Mesendoderm (in vitro differentiated cells): ENCODE measurements around the gene BAIAP2L1.

Source experiments
- DNase-seq: peaks from one replicate; pipeline ENCODE4 v3.0.0; 2013
- H2AK5ac ChIP-seq: 2 replicates; pipeline ENCODE4 v1.6.1; 2013; ENCODE audit warnings: low read length, inconsistent platforms
- H2BK120ac ChIP-seq: 2 replicates; pipeline ENCODE4 v1.6.1; 2013; ENCODE audit warnings: low read depth, mild to moderate bottlenecking, low read length, moderate library complexity, mixed read lengths
- H2BK15ac ChIP-seq: replicated peaks from 2 replicates; pipeline ENCODE4 v1.6.1; 2013; ENCODE audit warnings: low read depth, mild to moderate bottlenecking, moderate library complexity
- H2BK5ac ChIP-seq: 2 replicates; pipeline ENCODE4 v1.6.1; 2013; ENCODE audit warnings: low read length, inconsistent platforms
- H3K18ac ChIP-seq: 2 replicates; pipeline ENCODE4 v1.6.1; 2013; ENCODE audit warnings: mild to moderate bottlenecking, low read length, mixed read lengths
- H3K23ac ChIP-seq: one replicate; pipeline ENCODE4 v1.6.1; 2013; ENCODE audit warnings: low read length
- H3K27ac ChIP-seq: 2 replicates; pipeline ENCODE4 v1.5.1; 2013; ENCODE audit warnings: low read depth, mild to moderate bottlenecking, inconsistent platforms, low read length, moderate library complexity
- H3K27me3 ChIP-seq: 2 replicates; pipeline ENCODE4 v1.6.1; 2013; ENCODE audit warnings: low read length, control low read depth, mild to moderate bottlenecking, inconsistent platforms; ENCODE audit not compliant: insufficient read depth, poor library complexity
- H3K36me3 ChIP-seq: 2 replicates; pipeline ENCODE4 v1.6.1; 2013; ENCODE audit warnings: low read length, inconsistent platforms; ENCODE audit not compliant: control insufficient read depth, insufficient read depth
- H3K4ac ChIP-seq: one replicate; pipeline ENCODE4 v1.6.1; 2013; ENCODE audit warnings: low read depth, mild to moderate bottlenecking, low read length, moderate library complexity
- H3K4me1 ChIP-seq: 2 replicates; pipeline ENCODE4 v1.6.1; 2013; ENCODE audit warnings: low read depth, low read length, inconsistent platforms; ENCODE audit not compliant: control insufficient read depth
- H3K4me2 ChIP-seq: 2 replicates; pipeline ENCODE4 v1.6.1; 2013; ENCODE audit warnings: low read length
- H3K4me3 ChIP-seq: 2 replicates; pipeline ENCODE4 v1.5.1; 2013; ENCODE audit warnings: mild to moderate bottlenecking, low read length
- H3K56ac ChIP-seq: one replicate; pipeline ENCODE4 v1.6.1; 2013; ENCODE audit warnings: low read length
- H3K79me1 ChIP-seq: 2 replicates; pipeline ENCODE4 v1.6.1; 2013; ENCODE audit warnings: low read length, inconsistent platforms
- H3K79me2 ChIP-seq: 2 replicates; pipeline ENCODE4 v1.6.1; 2013; ENCODE audit warnings: mild to moderate bottlenecking, low read length; ENCODE audit not compliant: control insufficient read depth, insufficient read depth
- H3K9ac ChIP-seq: 2 replicates; pipeline ENCODE4 v1.6.1; 2013; ENCODE audit warnings: low read length, inconsistent platforms
- H4K5ac ChIP-seq: one replicate; pipeline ENCODE4 v1.6.1; 2013; ENCODE audit warnings: low read length
- H4K8ac ChIP-seq: one replicate; pipeline ENCODE4 v1.6.1; 2013; ENCODE audit warnings: low read depth, mild to moderate bottlenecking, control low read depth, low read length, moderate library complexity
- WGBS: extraction: QIAGEN DNeasy Blood & Tissue Kit; methylation state at CpG from one replicate; pipeline ENCODE4 v1.1.7; 2013; ENCODE audit warnings: low lambda C conversion rate, missing lambda C conversion rate; ENCODE audit not compliant: insufficient coverage; ENCODE audit errors: extremely low coverage; 5-methylcytosine and 5-hydroxymethylcytosine counted together

Gene BAIAP2L1

GRCh38 chr7:98280296-98280695 is 120.6 kb downstream of the BAIAP2L1 start:
- Histone ChIP-seq H3K4ac (no peak overlapping the region), H2BK5ac (no peak overlapping the region), H3K27ac (no peak overlapping the region), H2AK5ac (no peak overlapping the region), H3K4me3 (no peak overlapping the region), H4K5ac (no peak overlapping the region), H3K18ac (no peak overlapping the region), H3K27me3 (no peaks in the 10 kb centered on the region), H3K36me3 (no peaks in the 10 kb centered on the region), H3K23ac (no peak overlapping the region), H3K79me2 (peaks cover 9% of the 10 kb centered on the region), H3K4me2 (no peak overlapping the region), H3K56ac (no peak overlapping the region), H2BK15ac (no peak overlapping the region), H4K8ac (no peak overlapping the region), H3K79me1 (peaks cover 17% of the 10 kb centered on the region), H2BK120ac (no peak overlapping the region), H3K9ac (no peak overlapping the region), H3K4me1 (peaks cover 4% of the 10 kb centered on the region)
- no peak for DNase-seq
- no CpG with 5 or more reads among the region's 7 CpGs for WGBS

- Histone ChIP-seq H3K27me3 (no peaks in the 10 kb centered on the region), H3K4me3 (no peak overlapping the region)
Observed at GRCh38 chr7:98278936-98279335, 122.0 kb downstream of the BAIAP2L1 start.

GRCh38 chr7:98278408-98278807 is 122.5 kb downstream of the BAIAP2L1 start:
- H2BK5ac ChIP-seq: no peak overlapping the region
- no peak overlapping the region for H3K18ac ChIP-seq
- H2AK5ac ChIP-seq: no peak overlapping the region
- H3K4me3 ChIP-seq: no peak overlapping the region
- no peak overlapping the region for H3K4ac ChIP-seq
- H4K8ac ChIP-seq: no peak overlapping the region
- WGBS: no CpG with 5 or more reads among the region's 5 CpGs
- no peak overlapping the region for H4K5ac ChIP-seq
- peaks cover 8% of the 10 kb centered on the region for H3K79me1 ChIP-seq
- no peak overlapping the region for H3K23ac ChIP-seq
- H3K27me3 ChIP-seq: no peaks in the 10 kb centered on the region
- H3K36me3 ChIP-seq: no peaks in the 10 kb centered on the region
- no peak overlapping the region for H3K9ac ChIP-seq
- peaks cover 4% of the 10 kb centered on the region for H3K4me1 ChIP-seq
- DNase-seq: no peak
- H2BK120ac ChIP-seq: no peak overlapping the region
- no peak overlapping the region for H3K56ac ChIP-seq
- no peak overlapping the region for H3K27ac ChIP-seq
- no peak overlapping the region for H3K4me2 ChIP-seq
- H2BK15ac ChIP-seq: no peak overlapping the region
- peaks cover 5% of the 10 kb centered on the region for H3K79me2 ChIP-seq

More at GRCh38 chr7:98278936-98279335, 122.0 kb downstream of the BAIAP2L1 start:
- no peak overlapping the region for H3K27ac ChIP-seq
- no peak overlapping the region for H2BK5ac ChIP-seq
- H3K23ac ChIP-seq: no peak overlapping the region
- H3K56ac ChIP-seq: no peak overlapping the region
- H2BK15ac ChIP-seq: no peak overlapping the region
- H3K79me2 ChIP-seq: peaks cover 6% of the 10 kb centered on the region
- peaks cover 4% of the 10 kb centered on the region for H3K4me1 ChIP-seq
- peaks cover 9% of the 10 kb centered on the region for H3K79me1 ChIP-seq
- no peak overlapping the region for H3K4ac ChIP-seq
- no peak for DNase-seq
- H4K8ac ChIP-seq: no peak overlapping the region
- no peak overlapping the region for H3K9ac ChIP-seq
- H2AK5ac ChIP-seq: no peak overlapping the region
- H3K36me3 ChIP-seq: no peaks in the 10 kb centered on the region
- H4K5ac ChIP-seq: no peak overlapping the region
- no peak overlapping the region for H3K18ac ChIP-seq
- no CpG with 5 or more reads among the region's 4 CpGs for WGBS
- no peak overlapping the region for H3K4me2 ChIP-seq
- no peak overlapping the region for H2BK120ac ChIP-seq

- Histone ChIP-seq H3K4me2 (no peak overlapping the region), H2BK5ac (no peak overlapping the region), H3K23ac (no peak overlapping the region), H2BK15ac (no peak overlapping the region), H3K36me3 (no peaks in the 10 kb centered on the region), H3K4me1 (no peaks in the 10 kb centered on the region), H4K8ac (no peak overlapping the region), H3K4ac (no peak overlapping the region), H3K4me3 (no peak overlapping the region), H3K27me3 (no peaks in the 10 kb centered on the region), H2BK120ac (no peak overlapping the region), H3K56ac (no peak overlapping the region), H3K79me1 (no peaks in the 10 kb centered on the region), H3K9ac (no peak overlapping the region), H4K5ac (no peak overlapping the region), H2AK5ac (no peak overlapping the region), H3K27ac (no peak overlapping the region), H3K79me2 (no peaks in the 10 kb centered on the region), H3K18ac (no peak overlapping the region)
- WGBS: no CpG with 5 or more reads among the region's 5 CpGs
- no peak for DNase-seq
Observed at GRCh38 chr7:98276241-98276761, 124.6 kb downstream of the BAIAP2L1 start.

- Histone ChIP-seq H4K8ac (no peak overlapping the region), H2BK5ac (no peak overlapping the region), H2AK5ac (no peak overlapping the region), H3K79me2 (no peaks in the 10 kb centered on the region), H3K4ac (no peak overlapping the region), H3K4me1 (no peaks in the 10 kb centered on the region), H3K27me3 (no peaks in the 10 kb centered on the region), H3K56ac (no peak overlapping the region), H4K5ac (no peak overlapping the region), H3K79me1 (no peaks in the 10 kb centered on the region), H3K9ac (no peak overlapping the region), H3K23ac (no peak overlapping the region), H3K18ac (no peak overlapping the region), H3K4me3 (no peak overlapping the region), H2BK120ac (no peak overlapping the region), H3K27ac (no peak overlapping the region), H3K4me2 (no peak overlapping the region), H3K36me3 (no peaks in the 10 kb centered on the region), H2BK15ac (no peak overlapping the region)
- no peak for DNase-seq
- no CpG with 5 or more reads among the region's 3 CpGs for WGBS
Observed at GRCh38 chr7:98267303-98267702, 133.6 kb downstream of the BAIAP2L1 start.

- H3K27ac ChIP-seq: no peak overlapping the region
Observed at GRCh38 chr7:98266840-98267239, 134.1 kb downstream of the BAIAP2L1 start.

More at GRCh38 chr7:98266840-98267239, 134.1 kb downstream of the BAIAP2L1 start:
- Histone ChIP-seq H2BK5ac (no peak overlapping the region), H3K4me2 (no peak overlapping the region), H3K4me1 (no peaks in the 10 kb centered on the region), H3K23ac (no peak overlapping the region), H3K79me2 (no peaks in the 10 kb centered on the region), H4K8ac (no peak overlapping the region), H3K56ac (no peak overlapping the region), H3K18ac (no peak overlapping the region), H4K5ac (no peak overlapping the region), H2BK15ac (no peak overlapping the region), H3K4me3 (no peak overlapping the region), H3K4ac (no peak overlapping the region), H3K79me1 (no peaks in the 10 kb centered on the region), H3K9ac (no peak overlapping the region), H2AK5ac (no peak overlapping the region), H3K36me3 (no peaks in the 10 kb centered on the region), H2BK120ac (no peak overlapping the region), H3K27me3 (no peaks in the 10 kb centered on the region)
- whole genome bisulfite sequencing: no CpG with 5 or more reads among the region's 2 CpGs
- no peak for DNase-seq
